ENCODE measurements around the gene KHSRP. TPM values are rescaled to one million over a fixed set of nuclear protein-coding genes. Genes with fewer than 3 reads are reported as not detected.

The KHSRP gene
- total RNA-seq, 2 experiments from 2014 or later, result 366 to 370 TPM

- peaks cover 71% of the 10 kb centered on the region for H3K36me3 Mint-ChIP-seq (ENCODE audit: low read depth)
- ChIA-PET CTCF (no interaction called here), POLR2A (no interaction called here)
- H3K27ac Mint-ChIP-seq, result no peak overlapping the region
- TF ChIP-seq, protein P1, sequence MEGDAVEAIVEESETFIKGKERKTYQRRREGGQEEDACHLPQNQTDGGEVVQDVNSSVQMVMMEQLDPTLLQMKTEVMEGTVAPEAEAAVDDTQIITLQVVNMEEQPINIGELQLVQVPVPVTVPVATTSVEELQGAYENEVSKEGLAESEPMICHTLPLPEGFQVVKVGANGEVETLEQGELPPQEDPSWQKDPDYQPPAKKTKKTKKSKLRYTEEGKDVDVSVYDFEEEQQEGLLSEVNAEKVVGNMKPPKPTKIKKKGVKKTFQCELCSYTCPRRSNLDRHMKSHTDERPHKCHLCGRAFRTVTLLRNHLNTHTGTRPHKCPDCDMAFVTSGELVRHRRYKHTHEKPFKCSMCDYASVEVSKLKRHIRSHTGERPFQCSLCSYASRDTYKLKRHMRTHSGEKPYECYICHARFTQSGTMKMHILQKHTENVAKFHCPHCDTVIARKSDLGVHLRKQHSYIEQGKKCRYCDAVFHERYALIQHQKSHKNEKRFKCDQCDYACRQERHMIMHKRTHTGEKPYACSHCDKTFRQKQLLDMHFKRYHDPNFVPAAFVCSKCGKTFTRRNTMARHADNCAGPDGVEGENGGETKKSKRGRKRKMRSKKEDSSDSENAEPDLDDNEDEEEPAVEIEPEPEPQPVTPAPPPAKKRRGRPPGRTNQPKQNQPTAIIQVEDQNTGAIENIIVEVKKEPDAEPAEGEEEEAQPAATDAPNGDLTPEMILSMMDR (IDR thresholded peaks at IDR 0.05), result no peak
- ATAC-seq (no peak), DNase-seq (no peak)
- no peak overlapping the region for H3K4me3 Mint-ChIP-seq
- H3K4me1 Mint-ChIP-seq (ENCODE audit: low read depth), result peaks cover 24% of the 10 kb centered on the region
- H3K9me3 Mint-ChIP-seq, result no peaks in the 10 kb centered on the region
- H3K27me3 Mint-ChIP-seq, result no peaks in the 10 kb centered on the region
- intact Hi-C loops (cut with micrococcal nuclease), result no loop called here
Measured at GRCh38 chr19:6418562-6418932, 6.1 kb downstream of the KHSRP start.

GRCh38 chr19:6417713-6418561 lies 6.7 kb downstream of the KHSRP start:
- POLR2A ChIA-PET, result interaction anchor here (1.2 kb wide), 1 partner anchor 16 kb away, joined by 3 read pairs; no protein-coding TSS in a partner anchor
- Mint-ChIP-seq H3K4me1 (ENCODE audit: low read depth) (peaks cover 18% of the 10 kb centered on the region), H3K27me3 (no peaks in the 10 kb centered on the region), H3K27ac (no peak overlapping the region), H3K4me3 (no peak overlapping the region), H3K36me3 (ENCODE audit: low read depth) (peaks cover 67% of the 10 kb centered on the region), H3K9me3 (no peaks in the 10 kb centered on the region)
- DNase-seq (no peak), ATAC-seq (no peak)
- CTCF ChIA-PET, result no interaction called here
- TF ChIP-seq, protein P1 (IDR thresholded peaks at IDR 0.05), result no peak
- intact Hi-C loops (cut with micrococcal nuclease), result no loop called here

- DNase-seq, result no peak
- Mint-ChIP-seq H3K27ac (no peak overlapping the region), H3K27me3 (no peaks in the 10 kb centered on the region), H3K36me3 (ENCODE audit: low read depth) (peaks cover 56% of the 10 kb centered on the region), H3K4me3 (no peak overlapping the region), H3K9me3 (no peaks in the 10 kb centered on the region), H3K4me1 (ENCODE audit: low read depth) (peaks cover 7% of the 10 kb centered on the region)
- intact Hi-C loops (cut with micrococcal nuclease), result no loop called here
- POLR2A ChIA-PET, result interaction anchor here (1.2 to 1.7 kb wide), 2 partner anchors 9 to 15 kb away, joined by 3 to 5 read pairs; partner anchors contain the start of gene KHSRP
- no peak for ATAC-seq
- TF ChIP-seq, protein P1 (IDR thresholded peaks at IDR 0.05), result no peak
- CTCF ChIA-PET, result interaction anchor here (0.5 kb wide), 1 partner anchor 208 kb away, joined by 3 read pairs; no protein-coding TSS in a partner anchor
Measured at GRCh38 chr19:6416658-6417405, 7.8 kb downstream of the KHSRP start.

- ATAC-seq, result no peak
- CTCF ChIA-PET, result no interaction called here
Measured at GRCh38 chr19:6415591-6416190, 8.9 kb downstream of the KHSRP start.

More at GRCh38 chr19:6415591-6416190, 8.9 kb downstream of the KHSRP start:
- peaks cover 50% of the 10 kb centered on the region for H3K36me3 Mint-ChIP-seq (ENCODE audit: low read depth)
- intact Hi-C loops (cut with micrococcal nuclease), result no loop called here
- no peaks in the 10 kb centered on the region for H3K9me3 Mint-ChIP-seq
- DNase-seq, result no peak
- H3K4me3 Mint-ChIP-seq, result no peak overlapping the region
- POLR2A ChIA-PET, result interaction anchor here (1.7 kb wide), 1 partner anchor 10 kb away, joined by 5 read pairs; the partner anchor contains the start of gene KHSRP
- H3K4me1 Mint-ChIP-seq (ENCODE audit: low read depth), result peaks cover 2% of the 10 kb centered on the region
- no peak overlapping the region for H3K27ac Mint-ChIP-seq
- no peaks in the 10 kb centered on the region for H3K27me3 Mint-ChIP-seq
- TF ChIP-seq, protein P1 (IDR thresholded peaks at IDR 0.05), result no peak

Data from activated CD8-positive, alpha-beta T cell treated with anti-CD3 and anti-CD28 coated beads for 36 hours (primary cell).